GM18868 (cell line): Measurements from ENCODE around the gene UBAP2.
A peak's percentile ranks its signal among the peaks of the same experiment; 100 is the strongest.
"Not testable (repeated sequence)": the region's sequence is repeated elsewhere in the genome, so short reads cannot be mapped to it uniquely, and the experiment has no call there.

Source experiments
- ATAC-seq: cut with Tn5 transposase; IDR thresholded peaks from one replicate; pipeline ENCODE4 v1.9.1; 2021; ENCODE audit warnings: mild to moderate bottlenecking, moderate library complexity; ENCODE audit not compliant: unreplicated experiment

The UBAP2 gene

DNA sequence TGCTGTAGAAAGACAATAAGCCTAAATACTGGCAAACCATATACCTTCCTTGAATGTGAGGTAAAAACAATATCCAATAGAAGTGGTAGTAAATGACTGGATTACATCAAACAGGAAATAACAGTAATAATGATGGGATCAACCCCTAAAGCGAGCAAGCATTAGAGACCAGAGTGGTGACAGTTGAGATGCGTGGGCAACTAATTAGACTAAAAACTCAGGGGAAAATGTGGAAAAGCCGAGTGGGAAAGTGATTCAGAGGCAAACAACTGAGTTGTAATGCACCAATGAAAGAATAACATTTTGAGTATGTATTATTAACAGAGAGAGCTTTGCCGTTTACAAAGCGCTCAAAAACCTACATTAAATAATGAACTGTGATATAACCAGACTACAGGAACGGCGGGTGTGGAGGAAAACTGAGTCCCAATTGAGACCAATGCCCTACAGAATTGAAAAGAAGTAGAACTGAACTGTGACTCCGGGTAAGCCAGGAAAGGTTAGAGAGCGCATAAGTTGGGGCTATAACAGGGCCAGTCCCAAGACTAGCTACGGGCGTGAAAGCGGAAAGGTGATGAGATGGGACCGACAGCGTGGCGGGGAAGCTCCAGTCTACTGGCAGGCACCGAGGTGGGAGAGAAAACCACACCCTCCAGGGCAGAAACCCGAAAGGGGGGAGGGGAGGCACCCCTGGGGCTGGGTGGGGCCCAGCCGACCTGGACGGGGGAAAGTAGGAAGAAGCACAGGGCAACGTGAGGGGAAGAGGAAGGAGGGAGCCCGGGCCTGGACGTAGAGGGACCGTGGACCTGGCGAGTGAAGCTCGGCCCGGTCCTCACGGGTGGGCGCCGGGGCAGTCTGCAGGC is 592 bp downstream of the UBAP2 start:
- ATAC-seq, result peak; percentile 36

DNA sequence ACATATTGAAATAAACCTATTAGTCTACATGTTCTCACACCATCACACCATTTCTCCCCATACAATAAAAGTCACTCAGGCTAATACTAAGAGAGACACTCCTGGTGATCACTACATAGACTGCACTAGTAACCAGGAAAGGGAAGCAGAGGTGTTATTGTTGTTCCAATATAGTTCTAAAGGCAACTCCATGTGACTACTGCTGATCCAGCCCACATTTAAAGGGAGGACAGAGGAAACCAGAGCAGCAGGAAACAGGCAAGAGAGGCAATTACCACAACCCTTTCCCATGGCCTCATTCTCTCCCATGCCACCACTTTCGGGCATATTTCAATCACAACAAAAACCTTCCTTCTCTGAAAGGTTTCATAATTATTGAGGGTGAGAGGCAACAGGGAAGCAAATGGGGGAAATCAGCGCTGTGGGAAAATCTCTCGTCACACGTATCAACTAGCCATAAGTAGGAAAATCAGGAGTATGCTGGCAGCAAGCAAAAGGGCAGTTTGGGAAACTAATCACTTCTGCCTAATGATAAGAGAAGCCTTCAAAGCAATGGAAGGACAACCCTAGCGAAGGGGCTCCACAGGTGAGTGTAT is 1.8 kb downstream of the UBAP2 start:
- ATAC-seq, result no peak

DNA sequence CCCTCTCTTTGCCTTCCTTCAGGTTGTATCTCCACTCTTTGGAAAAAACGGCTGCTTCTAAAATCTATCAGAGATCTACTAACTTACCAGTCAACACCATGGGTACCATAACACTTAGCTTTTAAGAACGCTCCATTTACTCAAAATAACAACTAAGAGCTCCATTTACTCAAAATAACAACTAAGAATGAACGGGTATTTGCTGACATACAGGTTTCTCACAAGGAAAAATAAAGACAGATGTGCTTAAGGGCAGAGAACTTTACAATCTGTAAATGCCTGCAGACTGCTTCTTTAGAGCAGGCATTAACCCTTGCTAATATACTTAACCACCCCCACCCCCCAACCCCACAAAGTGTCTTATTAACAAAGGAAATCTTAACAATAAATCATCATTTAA is 2.8 kb downstream of the UBAP2 start:
- no peak for ATAC-seq

DNA sequence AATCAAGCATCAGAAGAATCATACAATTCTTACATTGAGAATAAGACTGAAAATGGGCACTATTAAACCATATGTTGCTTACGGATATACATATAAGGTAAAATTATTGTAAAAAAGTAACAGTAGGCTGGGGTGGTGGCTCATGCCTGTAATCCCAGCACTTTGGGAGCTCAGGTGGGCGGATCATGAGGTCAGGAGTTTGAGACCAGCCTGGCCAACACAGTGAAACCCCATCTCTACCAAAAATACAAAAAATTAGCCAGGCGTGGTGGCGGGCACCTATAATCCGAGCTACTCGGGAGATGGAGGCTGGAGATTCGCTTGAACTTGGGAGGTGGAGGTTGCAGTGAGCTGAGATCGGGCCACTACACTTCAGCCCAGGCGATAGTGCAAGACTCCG is 6.6 kb downstream of the UBAP2 start:
- ATAC-seq, result not testable (repeated sequence)

DNA sequence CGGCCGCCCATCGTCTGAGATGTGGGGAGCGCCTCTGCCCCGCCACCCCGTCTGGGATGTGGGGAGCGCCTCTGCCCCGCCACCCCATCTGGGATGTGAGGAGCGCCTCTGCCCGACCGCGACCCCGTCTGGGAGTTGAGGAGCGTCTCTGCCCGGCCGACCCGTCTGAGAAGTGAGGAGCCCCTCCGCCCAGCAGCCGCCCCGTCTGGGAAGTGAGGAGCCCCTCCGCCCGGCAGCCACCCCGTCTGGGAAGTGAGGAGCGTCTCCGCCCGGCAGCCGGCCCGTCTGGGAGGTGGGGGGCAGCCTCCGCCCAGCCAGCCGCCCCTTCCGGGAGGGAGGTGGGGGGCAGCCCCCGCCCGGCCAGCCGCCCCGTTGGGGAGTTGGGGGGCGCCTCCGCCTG is 9.8 kb downstream of the UBAP2 start:
- ATAC-seq, result not testable (repeated sequence)

DNA sequence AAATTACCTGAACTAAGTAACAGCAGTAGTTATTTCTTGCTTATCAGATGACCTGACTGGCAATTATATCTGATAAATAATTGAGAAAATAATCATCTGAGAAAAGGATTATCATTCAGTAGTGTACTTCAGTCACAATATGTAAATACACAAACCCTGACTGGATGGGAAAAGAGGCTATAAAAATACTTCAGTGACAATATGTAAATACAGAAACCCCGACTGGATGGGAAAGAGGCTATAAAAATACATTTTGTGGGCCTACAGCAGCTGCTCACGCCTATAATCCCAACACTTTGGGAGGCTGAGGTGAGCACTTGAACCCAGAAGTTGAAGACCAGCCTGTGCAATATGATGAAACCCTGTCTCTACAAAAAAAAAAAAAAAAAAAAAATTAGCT is 11.1 kb downstream of the UBAP2 start:
- no peak for ATAC-seq

DNA sequence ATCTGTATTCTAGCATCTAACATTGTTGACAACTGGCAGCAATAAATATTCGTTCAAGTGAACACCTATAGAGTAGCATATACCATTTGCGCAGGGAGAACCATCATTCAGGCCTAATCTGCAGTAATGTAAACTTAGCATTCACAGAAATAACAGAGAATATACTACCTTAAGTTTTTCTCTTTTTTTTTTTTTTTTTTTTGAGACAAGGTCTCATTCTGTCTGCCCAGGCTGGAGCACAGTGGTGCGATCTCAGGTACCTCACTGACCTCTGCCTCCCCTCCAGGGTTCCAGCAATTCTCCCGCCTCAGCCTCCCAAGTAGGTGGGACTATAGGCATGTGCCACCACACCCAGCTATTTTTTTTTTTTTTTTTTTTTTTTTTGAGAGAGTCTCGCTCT is 12.1 kb downstream of the UBAP2 start:
- ATAC-seq, result no peak

DNA sequence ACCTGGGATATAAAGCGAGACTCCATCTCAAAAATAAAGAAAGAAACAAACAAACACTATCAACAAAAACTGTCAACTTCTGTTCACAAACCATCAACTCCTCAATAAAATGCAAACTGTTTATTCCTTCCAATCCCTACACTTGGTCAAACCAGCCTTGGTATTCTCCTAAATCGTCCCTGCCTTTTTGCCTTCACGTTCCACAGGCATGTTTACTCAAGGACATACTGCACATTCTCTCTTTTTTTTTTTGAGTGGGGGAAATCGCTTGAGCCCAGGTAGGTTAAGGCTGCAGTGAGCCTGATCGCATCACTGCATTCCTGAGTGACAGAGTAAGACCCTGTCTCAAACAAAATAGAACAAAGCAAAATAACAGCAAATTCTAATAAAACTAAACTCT is 13.0 kb downstream of the UBAP2 start:
- ATAC-seq, result no peak

DNA sequence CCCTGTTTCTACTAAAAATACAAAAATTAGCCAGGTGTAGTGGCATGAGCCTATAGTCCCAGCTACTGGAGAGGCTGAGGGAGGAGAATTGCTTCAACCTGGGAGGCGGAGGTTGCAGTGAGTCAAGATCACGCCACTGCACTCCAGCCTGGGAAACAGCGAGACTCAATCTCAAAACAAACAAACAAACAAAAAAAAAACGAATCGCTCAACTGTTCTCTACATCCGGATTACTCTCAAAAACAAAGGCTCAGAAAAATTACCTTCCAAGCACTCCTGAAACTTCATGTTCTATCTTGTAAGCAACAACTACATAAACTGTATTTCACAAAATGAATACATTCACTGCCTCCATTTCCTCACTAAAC is 14.0 kb downstream of the UBAP2 start:
- ATAC-seq, result no peak

DNA sequence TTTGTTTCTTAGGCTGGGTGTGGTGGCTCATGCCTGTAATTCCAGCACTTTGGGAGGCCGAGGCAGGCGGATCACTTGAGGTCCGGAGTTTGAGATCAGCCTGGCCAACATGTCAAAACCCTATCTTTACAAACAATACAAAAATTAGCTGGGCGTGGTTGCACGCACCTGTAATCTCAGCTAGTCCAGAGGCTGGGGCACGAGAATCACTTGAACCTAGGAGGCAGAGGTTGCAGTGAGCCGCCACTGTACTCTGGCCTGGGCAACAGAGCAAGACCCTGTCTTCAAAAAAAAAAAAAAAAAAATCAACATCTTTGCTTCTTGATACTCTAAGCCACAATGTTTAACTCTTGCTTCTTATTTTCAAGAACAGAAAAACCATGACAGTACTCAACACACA is 16.1 kb downstream of the UBAP2 start:
- ATAC-seq, result no peak

DNA sequence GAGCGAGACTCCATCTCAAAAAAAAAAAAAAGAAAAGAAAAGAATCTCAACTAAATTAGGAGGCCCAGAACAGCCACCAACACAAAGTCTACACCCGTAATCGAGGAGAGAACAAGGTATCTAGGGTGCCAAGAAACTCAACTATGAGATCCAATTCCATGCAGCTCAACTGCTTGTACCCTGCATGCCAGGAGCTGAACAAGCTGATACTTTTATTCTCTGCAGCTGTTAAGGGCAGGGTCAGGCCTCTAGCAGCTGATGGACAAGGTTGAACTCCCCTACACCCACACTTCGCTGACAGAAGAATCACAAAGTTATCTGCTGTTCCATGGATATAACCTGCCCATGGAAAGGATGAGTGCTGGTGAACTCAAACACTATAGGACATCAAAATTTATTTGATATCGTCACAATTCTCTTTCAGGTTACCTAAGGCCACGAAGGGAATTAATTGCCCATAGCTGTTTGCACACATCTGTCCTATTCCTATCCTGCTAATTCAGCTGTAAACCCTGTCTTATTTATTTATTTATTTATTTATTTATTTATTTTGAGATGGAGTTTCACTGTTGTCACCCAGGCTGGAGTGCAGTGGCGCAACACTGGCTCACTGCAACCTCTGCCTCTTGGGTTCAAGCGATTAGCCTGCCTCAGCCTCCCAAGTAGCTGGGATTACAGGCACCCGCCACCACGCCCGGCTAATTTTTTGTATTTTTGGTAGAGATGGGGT is 20.7 kb downstream of the UBAP2 start:
- ATAC-seq, result no peak

DNA sequence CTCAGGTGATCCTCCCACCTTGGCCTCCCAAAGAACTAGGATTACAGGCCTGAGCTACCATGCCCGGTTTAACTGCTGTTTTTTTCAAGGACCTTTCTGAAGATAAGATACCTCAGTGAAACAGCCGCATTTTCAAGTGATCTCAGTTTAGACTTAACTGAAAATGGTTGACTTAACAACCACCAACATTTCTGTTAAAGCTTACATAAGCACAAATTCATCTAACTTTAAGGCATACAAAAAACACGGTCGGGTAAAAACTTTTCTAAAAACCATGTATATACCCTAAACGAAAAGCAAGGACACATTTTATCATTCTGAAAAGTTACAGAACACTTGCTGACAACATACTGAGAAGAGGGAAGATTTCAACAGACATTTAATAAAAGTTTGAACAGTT is 22.9 kb downstream of the UBAP2 start:
- no peak for ATAC-seq

DNA sequence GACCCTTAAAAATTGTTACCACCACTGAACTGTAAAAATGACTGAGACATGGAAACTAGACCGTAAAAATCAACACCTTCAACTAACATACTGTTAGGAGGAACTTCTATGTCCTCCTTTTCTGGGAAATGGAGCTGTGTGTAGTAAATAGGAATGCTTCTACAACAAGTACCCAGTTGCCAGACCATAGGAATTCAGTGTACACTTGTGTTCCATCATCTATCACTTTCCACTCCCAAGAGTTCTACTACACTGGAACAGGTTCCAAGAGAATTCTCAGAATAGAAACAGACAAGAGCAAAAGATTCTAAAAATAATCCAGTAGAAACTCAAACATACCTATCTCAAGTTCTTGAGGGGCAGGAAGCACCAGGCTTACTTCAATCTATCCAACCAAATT is 23.6 kb downstream of the UBAP2 start:
- ATAC-seq, result no peak

DNA sequence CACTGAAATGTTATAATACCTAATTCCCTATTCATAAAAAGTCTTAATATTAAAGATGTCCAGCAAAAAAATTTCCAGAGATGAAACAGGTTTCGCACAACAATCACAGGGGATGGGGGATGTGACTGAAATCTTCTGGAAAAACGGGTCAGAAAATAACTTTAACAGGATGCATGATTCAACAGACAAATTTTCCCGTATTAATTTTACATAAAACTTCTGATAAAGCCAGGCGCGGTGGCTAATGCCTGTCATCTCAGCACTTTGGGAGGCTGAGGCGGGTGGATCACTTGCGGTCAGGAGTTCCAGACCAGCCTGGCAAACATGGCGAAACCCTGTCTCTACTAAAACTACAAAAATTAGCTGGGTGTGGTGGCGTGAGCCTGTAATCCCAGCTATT is 24.2 kb downstream of the UBAP2 start:
- ATAC-seq, result not testable (repeated sequence)

DNA sequence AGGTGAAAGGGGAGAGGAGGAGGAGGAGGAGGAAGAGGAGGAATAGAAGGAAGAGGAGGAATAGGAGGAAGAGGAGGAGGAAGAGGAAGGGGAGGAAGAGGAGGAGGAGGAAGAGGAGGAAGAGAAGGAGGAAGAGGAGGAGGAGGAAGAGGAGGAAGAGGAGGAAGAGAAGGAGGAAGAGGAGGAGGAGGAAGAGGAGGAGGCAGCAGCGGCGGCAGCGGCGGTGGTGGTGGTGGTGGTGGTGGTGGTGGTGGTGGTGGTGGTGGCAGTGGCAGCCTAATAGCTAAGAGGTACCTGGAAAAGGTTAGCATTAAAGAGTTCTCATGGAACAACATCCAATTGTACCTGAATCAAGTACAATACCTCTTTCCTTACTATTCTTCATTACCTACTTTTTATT is 32.5 kb downstream of the UBAP2 start:
- no peak for ATAC-seq

DNA sequence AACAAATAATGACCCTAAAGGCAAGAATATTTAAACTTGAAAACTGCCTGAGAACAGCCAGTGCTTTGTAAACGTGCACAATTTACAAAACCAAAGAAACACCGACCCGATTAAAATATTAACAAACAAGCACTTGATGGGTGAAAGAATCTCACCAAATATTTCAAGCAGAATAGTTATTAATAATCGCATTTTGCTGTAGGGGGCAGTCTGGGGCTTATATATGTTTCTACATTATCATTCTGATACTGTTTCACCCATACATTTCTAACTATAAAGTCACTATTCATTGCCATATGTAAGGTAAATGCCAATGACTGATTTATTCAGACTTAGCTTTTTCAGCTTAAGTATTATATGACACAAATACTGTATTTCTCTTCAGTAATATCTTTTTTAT is 37.7 kb downstream of the UBAP2 start:
- no peak for ATAC-seq

DNA sequence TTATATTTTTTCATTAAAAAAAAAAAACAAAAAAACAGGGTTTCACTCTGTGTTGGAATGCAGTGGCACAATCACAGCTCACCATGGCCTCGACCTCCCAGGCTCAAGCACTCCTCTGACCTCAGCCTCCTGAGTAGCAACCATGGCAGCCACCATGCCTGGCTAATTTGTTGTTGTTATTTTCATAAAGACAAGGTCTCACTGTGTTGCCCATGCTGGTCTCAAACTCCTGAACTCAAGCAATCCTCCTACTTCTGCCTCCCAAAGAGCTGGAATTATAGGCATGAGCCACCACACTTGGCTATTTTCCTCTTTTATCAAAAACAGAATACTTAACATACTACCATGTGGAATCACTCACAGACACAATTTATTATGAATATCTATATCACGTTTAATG is 46.7 kb downstream of the UBAP2 start:
- no peak for ATAC-seq

DNA sequence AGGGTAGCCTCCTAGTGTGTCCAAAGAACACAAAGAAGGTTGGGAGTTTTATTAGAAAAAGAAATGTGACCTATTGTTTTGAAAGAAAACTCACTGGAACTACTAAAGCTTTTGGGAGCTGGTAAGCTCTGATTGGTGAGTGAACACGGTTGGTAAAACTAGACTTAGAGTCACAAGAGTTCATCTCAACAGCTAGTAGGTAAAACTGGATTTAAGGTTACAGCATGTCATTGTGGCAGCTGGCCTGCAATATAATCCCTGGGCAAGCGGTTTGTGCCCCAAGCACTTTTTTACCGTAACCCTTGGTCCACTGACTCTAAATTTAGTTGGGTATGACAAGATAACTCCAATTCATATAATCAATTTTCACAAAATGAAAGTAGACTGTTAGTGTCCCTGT is 47.4 kb downstream of the UBAP2 start:
- ATAC-seq, result no peak

DNA sequence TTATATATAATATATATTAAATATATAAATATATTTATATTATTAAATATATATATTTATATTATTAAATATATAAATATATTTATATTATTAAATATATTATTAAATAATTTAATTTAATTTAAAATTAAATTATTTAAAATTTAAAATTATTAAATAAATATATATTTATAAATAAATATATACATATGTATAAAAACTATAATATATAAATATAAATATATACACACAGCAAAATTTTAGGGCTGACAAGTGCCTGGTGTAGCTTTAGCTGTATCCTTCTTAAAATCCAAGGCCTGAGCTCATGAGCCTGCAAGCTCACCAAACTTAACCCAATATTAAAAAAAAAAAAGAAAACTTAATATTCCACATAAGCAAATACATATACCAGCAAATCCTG is 53.2 kb downstream of the UBAP2 start:
- no peak for ATAC-seq

DNA sequence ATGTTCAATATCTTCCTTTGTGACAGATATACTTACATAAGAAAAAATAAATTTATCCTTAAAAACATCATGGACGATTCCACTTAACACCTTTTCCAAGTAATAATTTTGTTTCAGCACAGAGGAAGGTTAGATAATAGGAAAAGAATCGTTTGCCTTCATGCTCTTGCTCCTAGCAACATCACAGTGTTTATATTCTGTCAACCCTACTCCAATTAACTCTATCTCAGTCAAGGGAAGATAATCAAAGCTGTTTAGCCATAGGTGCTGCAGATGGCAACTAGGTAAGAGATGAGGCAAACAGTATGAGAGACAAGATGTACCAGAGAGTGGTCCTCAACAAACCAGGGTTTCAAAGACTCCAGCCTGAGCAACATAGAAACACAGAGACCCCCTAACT is 55.6 kb downstream of the UBAP2 start:
- ATAC-seq, result no peak

DNA sequence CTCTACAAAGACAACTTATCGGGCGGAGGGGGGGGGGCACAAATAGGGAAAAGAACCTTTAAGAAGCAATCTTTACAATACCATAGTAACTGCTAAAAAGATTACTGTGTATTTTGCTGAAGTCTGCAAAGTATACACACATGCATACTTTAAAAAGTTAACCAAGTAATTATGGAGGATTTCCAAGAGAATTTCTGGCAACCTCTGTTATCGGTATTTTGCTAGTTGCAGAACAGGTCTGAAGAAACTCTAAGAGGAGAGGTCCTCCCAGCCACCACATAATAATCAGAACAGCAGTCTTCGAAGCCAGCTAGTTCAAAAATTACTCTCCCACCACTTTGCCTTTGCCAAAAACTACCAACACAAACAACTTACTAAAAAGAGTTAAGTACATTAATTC is 56.1 kb downstream of the UBAP2 start:
- ATAC-seq, result no peak

DNA sequence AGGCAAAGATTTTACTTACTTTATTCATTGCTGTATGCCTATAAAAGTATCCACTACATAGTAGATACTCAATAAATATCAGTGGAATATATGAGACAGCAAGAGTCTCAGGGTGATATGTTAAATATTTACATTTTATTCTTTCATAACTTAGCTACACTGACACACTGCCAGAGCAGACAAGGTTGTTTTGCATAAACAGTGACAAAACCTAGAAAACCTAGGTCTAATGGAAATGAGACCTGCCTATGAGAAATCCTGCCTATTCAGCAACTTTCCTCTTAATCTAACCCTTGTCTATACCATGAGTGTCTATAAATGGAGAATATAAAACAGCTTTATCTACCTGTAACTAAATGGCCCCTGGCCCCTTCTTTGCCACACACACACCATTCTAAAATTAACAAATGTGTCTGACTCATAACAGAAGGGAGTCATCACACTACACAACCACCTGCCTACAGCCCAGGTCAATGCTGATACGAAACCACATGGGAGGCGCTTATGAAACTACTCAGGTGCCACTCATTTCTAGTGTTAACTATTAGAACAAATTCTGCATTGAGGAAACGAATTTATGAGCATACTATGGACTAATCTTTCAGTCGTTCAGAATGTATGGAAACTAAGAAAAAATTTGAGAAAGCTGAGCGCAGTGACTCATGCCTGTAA is 60.3 kb downstream of the UBAP2 start:
- peak; percentile 99 for ATAC-seq
